Measurements from ENCODE around the gene KRTCAP2.
A peak's percentile ranks its signal among the peaks of the same experiment; 100 is the strongest.

The KRTCAP2 gene

DNA sequence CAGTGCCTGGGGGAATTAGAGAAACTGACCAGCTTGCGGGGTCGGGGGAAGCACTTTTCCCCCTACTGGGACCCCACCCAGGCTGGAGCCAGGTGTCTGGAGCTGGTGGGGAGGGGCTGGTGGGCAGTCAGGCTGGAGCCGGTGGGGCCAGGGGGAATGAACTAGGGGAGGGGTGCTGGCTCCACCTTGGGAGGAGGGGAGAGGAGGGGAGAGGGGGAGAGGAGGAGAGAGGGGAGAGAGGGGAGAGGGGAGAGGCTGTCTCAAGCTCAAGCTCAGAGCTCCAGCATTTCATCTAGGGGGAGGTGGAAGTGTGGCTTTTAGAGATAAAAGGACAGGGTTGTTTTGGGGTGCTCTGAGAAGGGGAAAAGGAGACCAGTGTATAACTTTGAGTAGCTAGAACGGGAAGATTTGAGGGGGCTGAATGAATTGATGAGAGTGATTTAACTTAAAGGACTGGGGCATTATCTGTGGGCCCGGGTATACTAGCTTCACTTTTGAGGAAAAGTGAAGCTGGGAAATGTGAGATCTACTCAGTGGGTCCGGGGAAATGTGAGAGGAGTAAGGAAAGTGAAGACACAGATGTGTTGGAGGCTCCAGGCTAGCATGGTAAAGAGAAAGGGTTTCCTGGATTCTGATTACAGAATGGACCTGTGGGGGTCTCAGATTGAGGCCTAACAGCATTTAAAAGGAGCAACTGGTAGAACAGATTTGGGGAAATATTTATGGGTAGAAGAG is 42.7 kb downstream of the KRTCAP2 start:
- no peak for DNase-seq

DNA sequence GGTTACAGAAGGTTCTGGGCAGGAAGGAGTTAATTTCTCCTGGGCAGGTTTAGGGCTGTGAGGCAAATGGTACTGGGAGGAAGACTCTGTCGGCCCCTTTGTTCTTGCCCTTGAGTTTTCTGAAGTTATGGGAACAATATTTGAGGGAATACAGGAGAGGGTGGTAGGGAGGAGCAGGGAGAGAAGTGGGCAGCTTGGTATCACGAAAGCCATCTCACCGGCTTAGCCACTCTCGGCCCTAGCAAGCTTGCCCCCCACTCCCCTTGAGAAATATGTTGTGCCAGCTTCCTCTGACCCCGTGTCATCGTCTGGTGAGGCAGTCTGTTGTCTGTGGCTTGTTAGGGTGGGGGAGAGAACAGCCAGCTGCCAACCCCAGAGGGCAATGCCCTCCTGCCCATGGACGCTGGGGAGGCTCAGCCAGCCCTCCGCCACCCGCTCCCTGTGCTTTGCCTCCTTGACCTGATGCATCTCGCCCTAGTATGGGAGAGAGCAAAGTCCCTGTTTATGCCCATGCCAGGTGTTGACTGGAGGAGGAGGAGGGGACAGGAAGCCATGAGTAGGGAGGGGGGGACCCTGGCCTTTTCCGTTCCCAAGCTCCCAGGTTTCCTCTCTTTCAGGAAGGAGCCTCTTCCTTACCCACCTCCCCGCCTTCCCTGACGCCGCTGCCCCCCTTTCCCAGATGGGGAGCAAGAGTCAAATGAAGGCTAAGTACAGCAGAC is 44.2 kb downstream of the KRTCAP2 start:
- no peak for DNase-seq

DNA sequence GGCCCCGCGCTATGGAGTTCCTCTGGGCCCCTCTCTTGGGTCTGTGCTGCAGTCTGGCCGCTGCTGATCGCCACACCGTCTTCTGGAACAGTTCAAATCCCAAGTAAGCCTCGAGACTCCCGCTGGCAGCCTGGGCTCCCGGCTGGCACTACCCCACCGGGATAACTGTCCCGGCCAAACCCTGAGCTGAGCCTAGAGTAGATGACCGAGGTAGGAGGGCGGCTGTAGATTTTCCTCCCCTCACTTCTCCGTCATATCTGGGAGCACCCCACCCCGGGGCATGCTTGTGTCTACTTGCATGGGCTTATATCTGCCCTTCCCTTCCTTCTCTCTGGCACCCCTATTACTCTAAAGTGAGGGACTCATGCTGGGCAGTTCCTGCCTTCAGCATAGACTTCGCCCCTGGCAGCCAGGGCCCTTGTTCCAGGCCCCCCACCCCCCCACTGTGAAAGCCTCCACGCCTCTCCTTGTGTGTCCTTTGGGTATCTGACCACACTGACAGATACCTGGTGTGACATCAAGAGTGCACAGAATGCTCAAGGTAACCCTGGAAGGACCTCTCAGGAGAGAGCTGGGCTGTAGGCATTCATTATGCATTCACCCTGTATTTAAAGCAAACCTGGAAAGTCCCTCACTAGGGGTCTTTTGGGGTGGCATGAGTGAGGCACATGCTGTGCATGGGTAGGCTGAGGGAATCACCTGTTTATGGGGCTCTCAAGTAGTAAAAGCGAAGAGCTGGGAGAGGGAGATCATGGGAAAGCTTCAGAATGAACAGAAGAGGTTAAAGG is 44.9 kb downstream of the KRTCAP2 start:
- no peak for DNase-seq

DNA sequence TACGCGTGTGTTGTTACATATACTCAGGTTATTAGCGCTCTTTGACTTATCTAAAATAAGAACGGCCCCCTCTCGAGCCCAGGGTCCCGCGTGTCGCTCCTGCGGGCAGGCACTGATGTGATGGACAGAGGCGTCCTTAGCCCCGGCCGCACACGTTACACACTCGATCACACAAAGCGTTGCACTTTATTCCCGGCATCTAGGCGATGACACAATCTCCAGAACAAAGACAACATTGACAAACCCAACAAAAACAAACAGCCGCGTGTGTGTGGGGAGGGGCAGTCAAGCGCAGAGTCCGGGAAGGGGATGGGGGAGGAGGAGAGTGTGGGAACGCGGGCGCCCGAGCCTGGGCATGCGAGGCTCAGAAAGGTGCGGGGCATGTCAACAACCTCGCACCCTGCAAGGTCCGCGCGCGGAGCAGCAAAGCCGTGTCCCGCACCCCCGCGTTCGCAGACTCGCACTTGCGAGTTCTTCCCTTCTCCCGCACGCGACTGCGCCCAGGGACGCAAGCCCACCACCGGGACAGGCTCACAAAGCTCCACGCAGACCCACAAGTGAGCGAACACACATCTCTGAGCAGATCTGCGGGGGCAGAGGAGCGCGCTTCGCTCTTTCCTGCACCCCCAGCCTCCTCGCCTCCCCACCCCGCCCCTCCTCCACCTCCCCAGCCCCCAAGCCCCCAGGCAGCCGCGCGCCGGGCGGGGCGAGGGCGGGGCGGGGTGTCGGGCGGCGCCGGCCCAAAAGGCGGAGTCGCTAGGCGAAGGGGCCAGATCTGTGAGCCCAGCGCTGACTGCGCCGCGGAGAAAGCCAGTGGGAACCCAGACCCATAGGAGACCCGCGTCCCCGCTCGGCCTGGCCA is 45.8 kb downstream of the KRTCAP2 start, which contains the start of gene EFNA1:
Gene EFNA1 (plus strand): TSS at position 772 of the 862 bp plus-strand sequence. CDS start 102 bp downstream, outside the sequence.
- DNase-seq, result peak; percentile 42

DNA sequence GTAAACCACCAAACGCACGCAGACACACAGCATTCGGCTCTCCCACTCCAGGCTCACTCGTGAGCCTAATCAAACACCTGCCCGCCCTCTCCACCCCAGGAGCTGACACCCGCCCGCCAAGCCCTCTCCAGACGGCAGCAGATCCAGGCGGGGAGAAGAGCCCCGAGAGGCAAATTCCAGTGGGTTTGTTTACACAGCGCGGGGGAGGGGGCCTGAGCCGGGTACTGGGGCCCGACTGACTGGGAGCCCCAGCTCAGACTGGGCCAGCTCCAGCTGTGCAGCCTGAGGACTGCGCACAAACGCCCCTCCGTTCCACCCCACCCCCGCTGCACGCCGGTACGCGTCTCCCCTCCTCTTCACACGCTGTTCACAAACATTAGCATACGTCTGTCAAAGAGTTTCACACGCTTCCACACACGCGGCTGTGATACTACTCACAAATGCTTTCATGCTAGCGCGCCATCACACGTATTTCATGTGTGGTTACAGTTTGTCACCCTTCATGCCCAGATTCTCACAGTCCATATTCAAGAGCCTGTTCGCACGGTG is 46.5 kb downstream of the KRTCAP2 start:
- peak; percentile 58 for DNase-seq

DNA sequence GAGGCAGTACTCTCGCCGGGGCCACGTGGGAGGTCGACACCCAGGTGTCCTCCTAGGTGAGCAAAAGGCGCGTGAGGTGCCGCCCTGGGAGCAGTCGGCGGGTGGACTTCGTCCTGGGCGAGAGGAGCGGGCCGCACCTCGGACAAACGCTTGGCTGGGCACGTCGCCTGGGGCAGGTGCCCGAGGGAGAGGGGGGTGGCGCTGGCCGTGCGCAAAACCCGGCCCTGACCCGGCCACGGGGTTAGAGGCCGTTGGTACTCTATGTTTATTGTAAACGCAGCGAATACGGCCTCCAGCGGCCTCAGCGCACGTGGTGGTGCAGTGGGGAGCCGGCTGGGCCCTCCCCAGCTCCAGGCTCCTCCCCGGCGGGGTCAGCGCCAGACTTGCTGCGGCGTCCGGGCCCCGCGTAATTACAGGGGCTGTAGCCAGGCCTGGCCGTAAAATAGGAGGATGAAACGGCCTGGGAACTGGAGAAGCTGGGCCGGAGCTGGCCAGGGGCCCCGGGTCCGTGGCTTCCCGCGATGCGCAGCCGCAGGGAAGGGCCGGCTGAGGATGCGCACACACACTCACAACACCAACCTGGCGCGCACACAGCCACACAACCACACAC is 47.1 kb downstream of the KRTCAP2 start:
- DNase-seq, result no peak

DNA sequence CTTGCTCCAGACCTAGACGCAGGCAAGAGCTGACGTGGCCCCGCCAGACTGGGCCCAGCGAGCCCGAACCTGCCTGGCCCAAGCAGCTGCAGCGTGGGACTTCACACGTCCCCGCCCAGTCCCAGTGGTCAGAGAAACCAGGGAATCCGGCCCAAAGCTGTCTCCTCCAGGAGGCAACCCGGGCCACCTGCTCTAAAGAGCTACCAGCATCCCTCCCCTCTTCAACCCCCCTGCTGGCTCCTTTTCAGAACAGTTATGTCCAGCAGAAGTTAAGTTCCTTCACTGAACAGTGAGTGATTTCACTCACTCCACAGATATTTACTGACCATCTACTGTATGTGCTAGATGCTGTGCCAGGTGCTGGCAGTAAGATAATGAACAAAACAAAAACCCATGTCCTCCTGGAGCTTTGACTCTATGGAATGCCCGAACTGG is 47.6 kb downstream of the KRTCAP2 start:
- DNase-seq, result no peak

DNA sequence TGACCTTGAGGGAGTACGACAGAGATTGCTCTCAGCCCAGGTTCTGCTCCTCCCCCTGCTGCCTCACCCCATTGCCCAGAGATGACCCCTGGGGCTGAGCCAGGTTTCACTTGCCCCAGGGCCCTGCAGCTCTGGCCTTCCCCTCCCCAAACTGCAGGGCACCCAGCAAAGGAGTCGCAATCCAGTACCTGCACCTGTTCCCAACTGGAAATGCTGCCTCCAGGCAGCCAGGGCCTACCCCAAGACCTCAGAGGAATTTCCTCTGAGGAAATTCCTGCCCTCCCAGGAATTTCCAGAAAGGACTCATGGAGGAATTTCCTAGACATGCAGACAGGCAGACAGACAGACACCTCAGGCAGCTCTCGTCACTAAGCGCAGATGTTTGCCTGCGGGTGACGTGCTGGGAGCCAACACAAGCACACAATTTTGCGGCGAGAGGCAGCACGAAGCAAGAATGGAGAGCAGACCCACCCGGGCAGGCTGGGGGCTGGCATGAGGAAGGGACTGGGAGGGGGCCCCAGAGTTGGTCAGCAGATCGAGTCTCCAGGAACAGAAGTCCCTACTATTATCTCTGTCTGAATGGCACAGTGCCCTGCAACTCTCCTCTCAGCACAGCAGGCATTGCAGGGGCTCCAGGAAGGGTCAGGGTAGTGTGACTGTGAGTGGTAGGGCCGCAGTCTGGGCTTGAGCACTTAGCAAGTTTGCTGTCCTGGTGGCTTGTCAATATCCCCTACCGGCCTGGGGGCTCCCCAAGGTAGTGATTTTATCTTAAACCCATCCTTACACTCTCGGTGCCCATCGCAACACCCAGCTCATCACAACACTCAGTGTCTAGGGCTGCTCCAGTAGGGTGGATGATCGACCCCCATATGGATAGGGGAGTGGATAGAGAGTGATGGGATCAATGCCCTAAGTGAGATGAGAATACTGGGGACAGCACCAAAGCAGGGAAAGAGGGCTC is 48.3 kb downstream of the KRTCAP2 start:
- DNase-seq, result no peak

DNA sequence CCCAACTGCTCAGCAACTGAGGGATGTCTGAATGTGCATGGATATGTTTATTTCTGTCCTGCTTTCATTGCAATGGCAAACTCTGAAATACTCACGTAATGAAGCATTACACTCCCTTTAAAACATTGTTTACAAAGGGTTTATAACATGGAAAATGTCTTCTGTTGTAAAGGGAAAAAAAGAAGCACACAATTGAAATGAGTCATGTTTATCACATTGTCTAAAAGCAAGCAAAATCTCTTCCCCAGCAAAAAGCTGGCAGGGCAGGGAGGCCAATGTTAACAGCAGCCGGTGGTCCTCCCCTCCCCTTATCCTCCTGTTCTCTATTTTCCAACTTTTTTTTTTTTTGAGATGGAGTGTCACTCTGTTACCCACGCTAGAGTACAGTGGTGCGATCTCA is 49.3 kb downstream of the KRTCAP2 start:
- DNase-seq, result no peak

DNA sequence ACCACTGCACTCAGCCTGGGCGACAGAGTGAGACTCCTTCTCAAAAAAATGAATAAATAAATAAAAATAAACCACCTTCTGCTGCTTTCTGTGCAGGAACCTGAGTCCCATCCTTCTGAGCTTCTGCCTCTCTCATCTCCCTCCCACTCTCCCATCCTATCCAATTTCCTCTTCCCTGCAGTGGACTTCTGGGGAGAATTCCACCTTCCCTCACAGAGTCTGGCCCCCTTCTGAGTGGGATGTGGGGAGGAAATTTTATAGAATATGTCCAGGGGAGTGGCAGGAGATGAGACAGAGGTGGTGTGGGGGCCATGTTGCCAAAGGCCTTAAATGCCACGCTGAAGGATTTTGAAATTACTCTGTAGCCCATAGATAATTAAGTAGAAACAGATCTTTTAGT is 50.8 kb downstream of the KRTCAP2 start:
- no peak for DNase-seq

DNA sequence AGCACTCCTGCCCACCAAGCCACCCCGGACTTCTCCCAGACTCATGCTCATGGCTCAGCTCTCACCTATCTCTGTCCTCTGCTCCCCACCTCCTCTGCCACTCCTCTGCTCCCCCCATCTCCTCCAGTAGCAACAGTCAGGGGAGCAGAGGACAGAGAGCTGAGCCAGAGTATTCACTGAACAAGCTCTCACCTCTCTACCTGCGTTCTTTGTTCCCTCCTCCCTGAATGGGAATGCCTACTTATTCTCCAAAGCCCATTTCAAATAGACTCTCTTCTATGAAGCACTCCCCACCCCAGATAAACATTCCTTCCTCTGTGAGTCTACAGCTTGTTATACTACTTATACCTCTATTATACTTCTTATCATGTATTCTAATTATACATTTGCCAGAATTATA is 51.9 kb downstream of the KRTCAP2 start:
- DNase-seq, result no peak

DNA sequence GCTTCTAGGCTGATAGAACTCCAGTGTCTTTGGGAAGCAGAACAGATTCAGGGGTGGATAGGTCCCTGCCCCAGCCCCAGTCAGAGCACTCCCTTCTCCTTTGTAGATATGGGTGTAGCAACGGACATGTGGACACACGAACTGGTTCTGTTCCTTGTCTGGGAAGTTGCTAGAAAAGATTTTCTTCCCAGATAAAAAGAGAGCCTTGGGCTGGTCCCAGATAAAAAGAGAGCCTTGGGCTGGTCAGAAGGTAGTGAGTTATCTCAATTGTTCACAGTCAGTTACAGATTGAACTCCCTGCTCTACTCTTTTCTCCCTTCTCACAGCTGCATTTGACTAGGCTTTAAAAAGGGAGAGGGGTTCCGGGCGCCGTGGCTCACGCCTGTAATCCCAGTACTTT is 52.9 kb downstream of the KRTCAP2 start:
- no peak for DNase-seq

Data from activated CD4-positive, alpha-beta T cell treated with anti-CD3 and anti-CD28 coated beads for 48 hours (primary cell).